ENCODE data around the gene HSP90AA1.

Gene HSP90AA1

GRCh38 chr14:102087762-102088011, 843 bp upstream of the HSP90AA1 start:
- TF ChIP-seq EZH2phosphoT487 (IDR thresholded peaks at IDR 0.05; ENCODE audit: borderline replicate concordance, low read length) (no peak), CTCF (IDR thresholded peaks at IDR 0.05; ENCODE audit: low read depth, low read length, poor library complexity, severe bottlenecking) (no peak)
- no peaks in the 10 kb centered on the region for H3K9me3 ChIP-seq (ENCODE audit: control insufficient read depth, insufficient read depth, low read length)
- H3K9me2 ChIP-seq (replicated peaks; ENCODE audit: control insufficient read depth, low read length), result no peaks in the 10 kb centered on the region
- H3K4me2 ChIP-seq (ENCODE audit: low read length), result peak overlapping the region; percentile 87
- H4K20me1 ChIP-seq (ENCODE audit: control insufficient read depth, insufficient read depth, low read depth, low read length), result peaks cover 29% of the 10 kb centered on the region
- peaks cover 41% of the 10 kb centered on the region for H3F3A ChIP-seq (ENCODE audit: control insufficient read depth, insufficient read depth)
- H3K4me1 ChIP-seq (ENCODE audit: control insufficient read depth, low read length), result peaks cover 56% of the 10 kb centered on the region
- H3K79me2 ChIP-seq (ENCODE audit: control insufficient read depth, low read length), result peaks cover 50% of the 10 kb centered on the region
- no peaks in the 10 kb centered on the region for H3K27me3 ChIP-seq (ENCODE audit: control insufficient read depth, low read length)
- peak overlapping the region; percentile 74 for H3K27ac ChIP-seq (ENCODE audit: low read depth, low read length)
- H3K4me3 ChIP-seq (ENCODE audit: low read length), result peak overlapping the region; percentile 75
- peaks cover 40% of the 10 kb centered on the region for H3K36me3 ChIP-seq (ENCODE audit: control insufficient read depth, low read length)

- Histone ChIP-seq H3K79me2 (ENCODE audit: control insufficient read depth, low read length) (peaks cover 57% of the 10 kb centered on the region), H3K27ac (ENCODE audit: low read depth, low read length) (peak overlapping the region; percentile 77), H3K27me3 (ENCODE audit: control insufficient read depth, low read length) (no peaks in the 10 kb centered on the region), H3K36me3 (ENCODE audit: control insufficient read depth, low read length) (peaks cover 50% of the 10 kb centered on the region), H3K9me2 (replicated peaks; ENCODE audit: control insufficient read depth, low read length) (no peaks in the 10 kb centered on the region), H3K4me2 (ENCODE audit: low read length) (peak overlapping the region; percentile 72), H4K20me1 (ENCODE audit: control insufficient read depth, insufficient read depth, low read depth, low read length) (peaks cover 33% of the 10 kb centered on the region), H3K4me3 (ENCODE audit: low read length) (peak overlapping the region; percentile 75), H3K9me3 (ENCODE audit: control insufficient read depth, insufficient read depth, low read length) (no peaks in the 10 kb centered on the region), H3K4me1 (ENCODE audit: control insufficient read depth, low read length) (peaks cover 56% of the 10 kb centered on the region), H3F3A (ENCODE audit: control insufficient read depth, insufficient read depth) (peaks cover 50% of the 10 kb centered on the region)
- TF ChIP-seq EZH2phosphoT487 (IDR thresholded peaks at IDR 0.05; ENCODE audit: borderline replicate concordance, low read length), result no peak
- no peak for TF ChIP-seq CTCF (IDR thresholded peaks at IDR 0.05; ENCODE audit: low read depth, low read length, poor library complexity, severe bottlenecking)
Observed at GRCh38 chr14:102086709-102086971, 204 bp downstream of the HSP90AA1 start.

- Histone ChIP-seq H3K9me3 (ENCODE audit: control insufficient read depth, insufficient read depth, low read length) (no peaks in the 10 kb centered on the region), H3F3A (ENCODE audit: control insufficient read depth, insufficient read depth) (peaks cover 55% of the 10 kb centered on the region), H3K27me3 (ENCODE audit: control insufficient read depth, low read length) (no peaks in the 10 kb centered on the region), H3K79me2 (ENCODE audit: control insufficient read depth, low read length) (peaks cover 58% of the 10 kb centered on the region), H3K4me2 (ENCODE audit: low read length) (peak overlapping the region; percentile 72), H3K27ac (ENCODE audit: low read depth, low read length) (peak overlapping the region; percentile 77), H3K36me3 (ENCODE audit: control insufficient read depth, low read length) (peaks cover 55% of the 10 kb centered on the region), H3K4me3 (ENCODE audit: low read length) (peak overlapping the region; percentile 75), H3K9me2 (replicated peaks; ENCODE audit: control insufficient read depth, low read length) (no peaks in the 10 kb centered on the region), H4K20me1 (ENCODE audit: control insufficient read depth, insufficient read depth, low read depth, low read length) (peaks cover 39% of the 10 kb centered on the region), H3K4me1 (ENCODE audit: control insufficient read depth, low read length) (peaks cover 56% of the 10 kb centered on the region)
- no peak for TF ChIP-seq CTCF (IDR thresholded peaks at IDR 0.05; ENCODE audit: low read depth, low read length, poor library complexity, severe bottlenecking)
- TF ChIP-seq EZH2phosphoT487 (IDR thresholded peaks at IDR 0.05; ENCODE audit: borderline replicate concordance, low read length), result no peak
Observed at GRCh38 chr14:102085948-102086708, 716 bp downstream of the HSP90AA1 start.
